NOMO-1 (cell line): ENCODE measurements around the gene COMMD6.
"Not testable (repeated sequence)": the region's sequence is repeated elsewhere in the genome, so short reads cannot be mapped to it uniquely, and the experiment has no call there.

ENCODE experiments used
- DNase-seq, 2 experiments: peaks; one replicate each; lab custom pipeline; 2025; ENCODE audit not compliant: unreplicated experiment in 2 of 2; lab: John Stamatoyannopoulos, UW

The COMMD6 gene

GRCh38 chr13:75537401-75538365 is at the start of gene COMMD6:
TSS of gene COMMD6 (minus strand) at chr13:75537841. CDS start at chr13:75537805, 36 bp downstream.
- peak; percentile 72 to 81 for DNase-seq

- no peak for DNase-seq
Observed at GRCh38 chr13:75585153-75585552, 47.5 kb upstream of the COMMD6 start.

GRCh38 chr13:75583091-75583490 is 45.5 kb upstream of the COMMD6 start:
- no peak for DNase-seq

GRCh38 chr13:75581874-75582640 is 44.4 kb upstream of the COMMD6 start:
- DNase-seq, result no peak

- DNase-seq, result no peak
Observed at GRCh38 chr13:75579529-75579928, 41.9 kb upstream of the COMMD6 start.

- DNase-seq, result no peak
Observed at GRCh38 chr13:75569576-75569975, 31.9 kb upstream of the COMMD6 start.

GRCh38 chr13:75566658-75567057 is 29.0 kb upstream of the COMMD6 start:
- no peak for DNase-seq

- DNase-seq, result no peak
Observed at GRCh38 chr13:75558145-75558840, 20.7 kb upstream of the COMMD6 start.

GRCh38 chr13:75556961-75557360 is 19.3 kb upstream of the COMMD6 start:
- no peak for DNase-seq

GRCh38 chr13:75555836-75556235 is 18.2 kb upstream of the COMMD6 start:
- DNase-seq, result no peak

GRCh38 chr13:75554981-75555380 is 17.3 kb upstream of the COMMD6 start:
- no peak for DNase-seq

- DNase-seq, result no peak
Observed at GRCh38 chr13:75554464-75554863, 16.8 kb upstream of the COMMD6 start.

- DNase-seq, result peak; percentile 12 to 34
Observed at GRCh38 chr13:75550159-75550567, 12.5 kb upstream of the COMMD6 start.

GRCh38 chr13:75549262-75550158 is 11.9 kb upstream of the COMMD6 start, which contains the start of gene UCHL3:
TSS of gene UCHL3 (plus strand) at chr13:75549791. CDS start at chr13:75549821, 30 bp downstream.
- peak; percentile 92 to 93 for DNase-seq

- no peak for DNase-seq
Observed at GRCh38 chr13:75547917-75548316, 10.3 kb upstream of the COMMD6 start.

GRCh38 chr13:75545386-75545785 is 7.7 kb upstream of the COMMD6 start:
- DNase-seq, result not testable (repeated sequence)

- DNase-seq, result no peak
Observed at GRCh38 chr13:75544681-75545330, 7.2 kb upstream of the COMMD6 start.

- DNase-seq, result no peak
Observed at GRCh38 chr13:75541961-75542360, 4.3 kb upstream of the COMMD6 start.

GRCh38 chr13:75541287-75541686 is 3.6 kb upstream of the COMMD6 start:
- DNase-seq, result peak; percentile 84 to 97
